GM18511 (cell line): ENCODE measurements around the gene TKT.
"Not testable (repeated sequence)": the region's sequence is repeated elsewhere in the genome, so short reads cannot be mapped to it uniquely, and the experiment has no call there.

ENCODE experiments used
- ATAC-seq: cut with Tn5 transposase; IDR thresholded peaks from one replicate; pipeline ENCODE4 v1.9.1; 2021; ENCODE audit warnings: mild to moderate bottlenecking, moderate library complexity; ENCODE audit not compliant: unreplicated experiment

TKT gene

GRCh38 chr3:53261712-53262111 lies 5.9 kb upstream of the TKT start:
- no peak for ATAC-seq

GRCh38 chr3:53260286-53260785 lies 4.5 kb upstream of the TKT start:
- ATAC-seq, result no peak

- no peak for ATAC-seq
Measured at GRCh38 chr3:53259427-53260259, 3.8 kb upstream of the TKT start.

- ATAC-seq, result no peak
Measured at GRCh38 chr3:53258600-53259426, 3.0 kb upstream of the TKT start.

- no peak for ATAC-seq
Measured at GRCh38 chr3:53257465-53257864, 1.6 kb upstream of the TKT start.

DNA sequence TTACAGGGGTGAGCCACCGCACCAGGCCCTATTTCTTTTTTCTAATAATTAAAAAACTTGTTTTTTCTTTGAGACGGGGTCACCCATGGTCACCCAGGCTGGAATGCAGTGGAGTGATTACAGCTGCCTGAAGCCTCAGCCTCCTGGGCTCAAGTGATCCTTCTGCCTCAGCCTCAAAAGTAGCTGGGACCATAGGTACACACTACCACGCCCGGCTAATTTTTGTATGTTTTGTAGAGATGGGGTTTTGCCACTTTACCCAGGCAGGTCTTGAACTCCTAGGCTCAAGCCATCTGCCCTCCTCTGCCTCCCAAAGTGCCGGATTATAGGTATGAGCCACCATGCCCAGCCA lies 858 bp upstream of the TKT start:
- no peak for ATAC-seq

DNA sequence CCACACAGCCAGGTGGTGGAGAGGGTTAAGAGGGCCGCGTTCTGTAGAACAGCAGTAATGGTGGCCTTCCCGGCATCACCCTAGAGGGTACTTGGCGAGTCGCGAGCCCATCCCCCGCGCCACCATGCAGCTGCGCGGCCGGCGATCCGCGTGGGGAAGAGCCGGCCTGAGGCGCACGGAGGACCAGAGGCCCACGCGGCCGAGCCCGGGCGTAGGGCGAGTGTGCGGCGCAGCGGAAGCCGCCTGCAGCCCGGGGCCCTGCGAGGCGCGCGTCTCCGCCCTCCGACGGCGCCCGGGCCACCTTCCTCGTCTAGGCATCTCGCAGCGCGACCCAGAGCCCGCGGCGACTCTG lies 423 bp downstream of the TKT start:
- ATAC-seq, result peak; percentile 51

GRCh38 chr3:53254509-53255422 lies 1.1 kb downstream of the TKT start:
- peak; percentile 58 for ATAC-seq

DNA sequence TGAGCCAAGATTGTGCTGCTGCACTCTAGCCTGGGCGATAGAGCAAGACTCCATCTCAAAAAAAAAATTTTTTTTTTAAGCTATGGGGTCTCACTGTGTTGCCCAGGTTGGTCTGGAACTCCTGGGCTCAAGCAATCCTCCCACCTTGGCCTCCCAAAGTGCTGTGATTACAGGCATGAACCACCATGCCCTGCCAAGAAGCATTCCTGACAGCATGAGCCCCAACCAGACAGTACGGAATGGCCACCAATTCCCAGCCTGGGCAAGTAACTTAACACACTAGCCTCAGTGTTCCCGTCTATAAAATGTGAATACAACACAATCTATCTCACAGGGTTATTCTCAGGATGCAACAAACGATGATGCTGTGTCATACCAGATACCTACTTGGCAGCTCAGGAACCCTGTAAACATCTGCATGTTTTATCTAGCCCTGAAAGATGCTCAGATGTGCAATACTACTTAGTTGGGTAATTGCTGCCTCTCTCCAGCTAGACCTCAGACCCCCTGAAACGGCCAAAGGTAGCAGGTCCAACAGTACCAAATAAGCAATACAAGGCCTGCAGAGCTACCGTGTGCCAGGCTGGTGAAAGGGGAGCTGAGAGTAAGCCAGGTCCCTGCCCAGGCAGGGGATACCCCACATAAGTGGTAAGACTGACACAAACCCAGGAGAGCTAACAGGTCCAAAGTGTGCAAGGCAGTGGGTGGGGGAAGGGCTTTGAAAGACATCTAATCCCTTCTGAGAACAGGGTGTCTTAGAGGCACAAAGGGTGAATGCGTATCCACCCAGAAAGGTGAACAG lies 1.9 kb downstream of the TKT start:
- ATAC-seq, result no peak

DNA sequence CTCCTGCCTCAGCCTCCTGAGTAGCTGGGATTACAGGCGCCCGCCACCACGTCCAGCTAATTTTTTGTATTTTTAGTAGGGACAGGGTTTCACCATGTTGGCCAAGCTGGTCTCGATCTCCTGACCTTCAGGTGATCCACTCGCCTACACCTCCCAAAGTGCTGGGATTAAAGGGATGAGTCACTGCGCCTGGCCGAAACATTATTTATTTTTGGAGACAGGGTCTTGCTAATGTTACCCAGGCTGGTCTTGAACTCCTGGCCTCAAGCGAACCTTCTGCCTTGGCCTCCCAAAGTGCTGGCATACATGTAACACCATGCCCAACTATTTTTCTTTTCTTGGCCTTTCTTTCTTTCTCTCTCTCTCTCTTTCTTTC lies 2.9 kb downstream of the TKT start:
- not testable (repeated sequence) for ATAC-seq

DNA sequence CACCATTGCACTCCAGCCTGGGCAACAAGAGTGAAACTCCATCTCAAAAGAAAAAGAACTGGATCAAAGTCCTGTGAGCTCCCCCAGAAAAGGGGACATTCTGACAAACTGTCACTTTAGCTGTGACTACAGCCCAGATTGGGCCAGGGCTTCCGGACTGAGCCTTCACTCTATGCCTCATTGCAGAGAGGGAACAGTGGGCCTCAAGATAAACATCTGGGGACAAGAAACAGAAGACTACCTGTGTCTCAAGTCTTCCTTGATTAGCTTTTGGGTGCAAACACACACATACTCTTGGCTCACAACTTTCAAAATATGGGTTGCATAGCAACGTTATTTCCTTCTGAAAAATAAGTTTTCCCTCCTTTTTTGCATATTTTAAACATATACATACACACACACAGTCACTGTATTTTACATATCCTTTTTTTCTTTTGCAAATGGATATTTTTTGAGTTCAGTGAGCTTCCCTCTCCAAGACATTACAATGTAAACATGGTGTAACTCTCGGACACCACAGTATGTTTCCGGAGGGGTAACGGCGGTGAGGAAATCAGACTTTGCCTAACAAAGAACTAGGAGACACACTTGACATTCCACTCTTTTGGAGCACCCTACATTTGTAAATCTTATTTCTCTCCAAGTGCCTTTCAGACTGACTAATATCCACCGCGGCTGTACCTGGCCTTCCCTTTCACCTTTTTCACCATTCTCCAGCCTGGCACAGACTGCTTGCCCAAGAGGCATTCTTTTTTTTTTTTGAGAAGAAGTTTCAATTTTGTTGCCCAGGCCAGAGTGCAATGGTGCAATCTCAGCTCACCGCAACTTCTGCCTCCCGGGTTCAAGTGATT lies 3.5 kb downstream of the TKT start:
- no peak for ATAC-seq

- no peak for ATAC-seq
Measured at GRCh38 chr3:53250881-53251605, 4.8 kb downstream of the TKT start.

- no peak for ATAC-seq
Measured at GRCh38 chr3:53250453-53250852, 5.4 kb downstream of the TKT start.

- no peak for ATAC-seq
Measured at GRCh38 chr3:53248161-53248560, 7.7 kb downstream of the TKT start.

- ATAC-seq, result no peak
Measured at GRCh38 chr3:53247619-53248018, 8.2 kb downstream of the TKT start.

- no peak for ATAC-seq
Measured at GRCh38 chr3:53244271-53244670, 11.6 kb downstream of the TKT start.

DNA sequence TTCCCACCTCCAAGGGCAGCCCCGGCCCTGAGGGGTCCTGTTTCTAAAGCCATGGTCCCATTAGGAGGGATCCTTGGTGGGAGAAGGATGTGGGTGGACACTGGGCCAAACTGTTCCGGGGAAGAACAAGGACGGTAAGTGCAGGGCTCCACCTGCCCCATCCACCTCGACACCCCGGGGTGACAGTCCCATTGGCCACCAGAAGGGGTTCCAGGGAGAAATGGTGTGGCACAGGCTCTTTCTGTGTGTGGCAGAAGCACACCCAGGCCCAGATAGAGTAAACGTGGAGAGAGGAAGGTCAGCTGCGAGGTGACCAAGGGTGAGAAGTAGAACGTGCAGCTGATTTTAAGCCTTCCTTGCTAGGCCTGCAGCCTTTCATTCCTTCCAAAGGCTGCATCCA lies 12.0 kb downstream of the TKT start:
- ATAC-seq, result no peak

DNA sequence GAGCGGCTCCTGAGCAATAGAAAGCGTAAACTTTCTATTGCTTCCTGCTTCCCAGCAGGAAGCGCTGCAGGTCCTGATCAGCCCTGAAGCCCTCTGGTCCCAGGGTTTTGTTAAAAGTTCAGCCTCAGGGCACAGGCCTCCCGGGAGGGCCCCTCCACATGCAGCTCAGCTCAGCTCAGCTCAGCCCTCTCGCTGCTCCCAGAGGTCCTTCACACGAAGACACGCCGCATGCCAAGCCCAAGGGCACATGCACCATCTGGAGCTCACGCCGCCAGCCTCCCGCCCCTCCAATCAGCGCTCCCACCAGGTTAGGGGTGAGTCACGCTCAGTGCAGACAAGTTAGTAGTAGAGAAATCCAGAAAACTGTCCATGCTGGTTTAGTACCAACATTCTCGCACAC lies 12.7 kb downstream of the TKT start:
- no peak for ATAC-seq

DNA sequence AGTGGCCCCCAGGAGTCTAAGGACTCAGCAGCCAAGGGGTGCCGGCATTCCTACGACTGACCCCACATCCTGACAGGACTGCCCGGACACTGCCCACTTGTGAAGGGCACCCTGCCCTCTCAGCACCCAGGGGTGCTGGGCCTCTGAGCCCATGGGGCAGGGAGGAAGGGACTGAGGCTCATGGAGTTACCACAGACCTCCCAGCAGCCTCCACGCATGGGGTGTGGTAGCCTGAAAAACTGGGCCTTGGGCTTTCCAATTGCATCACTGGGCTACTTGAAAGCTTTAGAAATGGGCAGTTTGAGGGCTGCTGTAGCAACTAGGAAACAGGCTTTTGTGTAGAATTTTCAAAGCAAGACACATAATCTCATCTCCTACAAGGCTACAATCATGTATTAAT lies 13.2 kb downstream of the TKT start:
- ATAC-seq, result no peak
